ENCODE results near the gene HEG1. TPM values are rescaled to one million over a fixed set of nuclear protein-coding genes. Genes with fewer than 3 reads are reported as not detected.
"Not testable (repeated sequence)": the region's sequence is repeated elsewhere in the genome, so short reads cannot be mapped to it uniquely, and the experiment has no call there.

Gene HEG1
- total RNA-seq, 1 donor from 2014 or later = 22.0 TPM

- DNase-seq = no peak
These were observed 69.3 kb downstream of the HEG1 start for GRCh38 chr3:124986192-124987143.

DNA sequence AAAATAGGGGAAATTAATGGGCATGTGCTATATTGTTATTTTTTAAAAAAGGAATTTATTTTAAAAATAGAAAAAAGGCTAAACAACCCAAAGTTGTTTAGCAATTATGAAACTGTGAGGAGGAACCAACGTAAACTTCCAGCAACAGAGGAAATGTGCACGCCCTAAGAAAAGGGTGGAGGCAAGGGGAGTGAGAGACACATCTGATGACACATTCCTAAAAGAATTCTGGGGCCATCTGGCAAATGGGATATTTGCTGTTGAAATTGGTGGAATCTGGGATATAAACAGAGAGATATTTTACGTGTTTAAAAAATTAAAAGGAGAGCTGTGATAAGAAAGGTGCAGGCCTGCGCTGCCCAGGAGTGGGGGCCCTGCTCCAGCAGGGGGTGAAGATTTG, 70.4 kb downstream of the HEG1 start:
- peak; percentile 14 for DNase-seq

GRCh38 chr3:124984754-124985153, 71.0 kb downstream of the HEG1 start:
- DNase-seq = no peak

GRCh38 chr3:124982855-124983254, 72.9 kb downstream of the HEG1 start:
- no peak for DNase-seq

DNA sequence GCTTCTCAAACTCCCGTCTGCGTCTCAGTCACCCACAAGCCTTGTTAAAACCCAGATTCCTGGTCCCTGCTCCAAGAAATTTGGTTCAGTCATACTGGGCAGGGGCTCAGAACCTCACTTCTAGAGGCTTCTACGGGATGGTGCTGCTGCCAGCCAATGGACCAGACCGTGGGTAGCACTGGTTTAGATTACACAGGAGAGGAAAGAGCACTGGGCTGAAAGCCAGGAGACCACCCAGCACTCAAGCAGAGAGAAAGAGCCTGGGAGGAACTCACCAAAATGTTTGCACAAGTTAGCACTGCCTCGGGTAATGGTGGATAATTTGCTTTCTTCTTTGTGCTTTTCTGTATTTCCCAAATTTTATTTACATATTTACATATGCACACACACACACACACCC, 74.3 kb downstream of the HEG1 start:
- peak; percentile 26 for DNase-seq

DNA sequence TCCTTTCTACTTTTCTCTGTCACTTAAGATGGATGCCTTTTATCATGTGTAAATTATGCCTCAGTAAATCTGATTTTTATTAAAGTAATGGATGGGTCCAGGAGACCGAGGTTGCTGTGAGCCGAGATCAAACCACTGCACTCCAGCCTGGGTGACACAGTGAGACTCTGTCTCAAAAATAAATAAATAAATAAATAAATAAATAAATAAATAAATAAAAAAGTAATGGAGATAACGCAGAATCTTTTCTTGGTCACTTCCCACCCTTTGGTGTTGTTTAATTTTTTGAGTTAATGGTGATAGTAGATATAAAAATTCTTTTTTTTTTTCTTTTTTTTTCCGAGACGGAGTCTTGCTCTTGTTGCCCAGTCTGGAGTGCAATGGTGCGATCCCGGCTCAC, 77.2 kb downstream of the HEG1 start:
- no peak for DNase-seq

- DNase-seq = no peak
These were observed 79.4 kb downstream of the HEG1 start for GRCh38 chr3:124976383-124976782.

GRCh38 chr3:124974691-124975090, 81.1 kb downstream of the HEG1 start:
- no peak for DNase-seq

- DNase-seq = no peak
These were observed 82.5 kb downstream of the HEG1 start for GRCh38 chr3:124973290-124973689.

DNA sequence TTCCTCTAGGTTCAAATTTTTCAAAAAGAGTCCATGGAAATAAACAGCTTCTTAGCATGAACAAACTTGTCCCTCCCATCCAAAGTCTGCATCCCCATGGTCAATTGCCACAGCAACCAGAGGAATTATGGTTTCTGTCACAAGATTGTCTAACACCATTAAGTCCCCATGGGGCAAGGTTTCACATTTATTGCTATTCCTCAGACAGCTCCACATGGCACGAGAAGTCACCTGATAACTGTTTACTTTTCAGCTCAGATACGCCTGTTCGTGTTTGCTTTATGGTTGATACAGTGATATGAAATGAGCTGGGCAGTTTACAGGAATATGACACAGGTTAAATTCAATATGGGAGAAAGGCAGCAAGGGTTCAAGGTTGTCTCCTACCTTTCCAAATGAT, 83.3 kb downstream of the HEG1 start:
- no peak for DNase-seq

DNA sequence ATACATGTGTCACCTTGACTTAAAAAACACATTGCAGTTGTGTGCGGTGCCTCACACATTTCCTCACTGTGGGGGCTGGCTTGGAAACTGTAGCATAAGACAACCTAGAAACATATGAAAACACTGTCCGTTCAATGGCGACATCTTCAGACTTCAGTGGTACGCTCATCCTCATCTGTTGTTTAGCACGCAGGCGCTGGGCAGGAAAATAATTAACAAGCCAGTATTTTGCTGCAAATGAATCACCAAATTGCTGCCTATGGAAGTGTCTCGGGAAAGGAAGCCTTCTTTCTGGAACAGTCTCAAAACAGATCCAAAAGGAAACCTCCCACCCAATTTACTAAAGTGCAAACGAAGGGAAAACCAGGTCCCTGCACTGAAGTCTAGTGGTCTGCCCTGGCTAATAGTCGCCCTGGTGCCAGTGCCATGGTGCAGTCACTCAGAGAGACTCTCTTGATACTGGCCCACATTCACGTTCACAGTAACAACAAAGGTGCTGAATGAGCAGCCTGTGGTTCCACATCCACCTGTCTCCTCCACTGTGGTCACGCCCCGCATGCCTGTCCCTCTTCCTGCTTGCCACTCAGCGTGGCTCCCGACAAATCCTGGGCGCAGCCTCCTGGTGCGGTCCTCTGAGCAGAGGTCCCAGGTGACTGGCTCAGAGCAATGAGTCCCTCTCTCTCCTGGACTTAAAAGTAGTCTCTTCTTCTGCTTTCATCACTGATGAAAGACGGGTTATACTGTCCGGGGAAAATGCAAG, 85.7 kb downstream of the HEG1 start:
- DNase-seq = no peak

GRCh38 chr3:124969190-124969589, 86.6 kb downstream of the HEG1 start:
- no peak for DNase-seq

DNA sequence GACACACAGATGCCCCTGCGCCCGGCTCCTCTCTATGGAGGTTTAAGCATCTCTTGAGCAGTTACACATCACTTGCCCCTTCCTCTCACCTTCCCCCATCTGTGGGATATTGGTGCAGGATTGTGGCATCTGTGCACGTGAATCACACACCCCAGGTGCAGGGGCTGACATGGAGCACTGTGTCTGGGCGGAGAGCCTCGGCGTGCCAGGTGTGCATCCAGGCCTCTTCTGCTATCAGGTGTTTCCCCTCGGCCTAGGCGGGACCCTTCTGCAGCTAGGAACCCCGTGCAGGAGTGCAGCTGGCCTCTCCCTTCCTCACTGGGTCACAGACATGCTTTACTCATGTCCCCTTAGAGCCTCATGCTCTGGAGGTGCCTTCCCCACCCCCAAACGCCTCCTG, 87.8 kb downstream of the HEG1 start:
- DNase-seq = no peak

GRCh38 chr3:124966521-124967445, 89.0 kb downstream of the HEG1 start:
- DNase-seq = peak; percentile 24

DNA sequence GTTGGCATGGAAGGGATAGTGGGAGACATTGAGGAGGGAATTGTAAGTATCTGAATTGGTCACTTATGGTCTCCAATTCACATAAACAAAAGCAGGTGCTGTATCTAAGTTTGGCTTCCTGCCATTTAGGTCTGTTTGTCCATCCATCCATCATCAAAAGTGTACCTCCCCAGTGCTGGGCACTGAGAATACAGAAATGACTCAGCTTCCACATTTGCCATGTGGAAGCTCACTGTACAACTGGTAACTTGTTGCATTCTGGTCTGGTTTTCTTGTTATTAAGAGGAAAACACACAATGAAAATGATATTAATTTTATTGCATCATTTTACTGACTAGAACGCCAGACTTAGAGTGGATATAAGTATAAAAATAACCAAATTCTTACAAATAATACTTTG, 90.4 kb downstream of the HEG1 start:
- DNase-seq = no peak

GRCh38 chr3:124964387-124964786, 91.4 kb downstream of the HEG1 start:
- no peak for DNase-seq

DNA sequence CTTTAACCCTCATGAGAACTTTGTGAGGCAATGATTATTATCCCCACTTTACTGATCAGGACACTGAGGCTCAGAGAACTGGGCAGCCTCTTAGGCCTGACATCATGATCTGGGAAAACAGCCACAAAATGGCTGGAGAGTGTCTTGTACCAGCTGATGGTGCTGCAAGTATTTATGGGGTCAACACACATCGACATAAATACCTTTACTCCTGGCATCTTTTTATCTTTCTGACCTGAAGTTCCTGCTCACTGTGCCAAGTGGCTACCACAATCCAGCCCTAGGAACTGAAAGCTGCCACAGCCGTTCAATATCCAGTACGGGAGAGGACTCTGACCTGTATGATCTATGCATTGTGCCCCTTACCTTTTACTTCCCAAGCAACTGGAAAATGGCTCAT, 92.0 kb downstream of the HEG1 start:
- no peak for DNase-seq

DNA sequence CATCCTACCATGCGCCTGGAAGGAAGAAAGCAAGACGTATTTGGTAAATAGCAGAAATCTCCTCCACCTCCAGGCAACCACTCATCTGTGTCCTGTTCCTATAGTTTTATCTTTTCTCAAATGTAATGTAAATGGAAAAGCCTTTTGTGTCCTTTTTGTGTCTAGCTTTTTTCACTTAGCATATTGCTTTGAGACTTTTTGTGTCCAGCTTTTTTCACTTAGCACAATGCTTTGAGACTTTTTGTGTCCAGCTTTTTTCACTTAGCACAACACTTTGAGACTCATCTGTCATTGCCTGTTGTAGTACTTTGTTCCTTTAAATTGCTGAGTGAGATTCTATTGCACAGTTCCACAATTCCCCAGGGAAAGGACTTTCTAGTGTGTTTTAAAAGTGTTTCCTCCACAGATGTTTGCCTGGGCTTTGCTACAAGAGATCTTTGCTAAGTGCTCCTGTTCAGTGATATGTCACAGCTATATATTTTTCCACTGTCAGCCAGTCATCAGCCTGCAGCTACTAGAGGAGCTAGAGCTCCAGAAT, 93.3 kb downstream of the HEG1 start:
- peak; percentile 62 for DNase-seq

DNA sequence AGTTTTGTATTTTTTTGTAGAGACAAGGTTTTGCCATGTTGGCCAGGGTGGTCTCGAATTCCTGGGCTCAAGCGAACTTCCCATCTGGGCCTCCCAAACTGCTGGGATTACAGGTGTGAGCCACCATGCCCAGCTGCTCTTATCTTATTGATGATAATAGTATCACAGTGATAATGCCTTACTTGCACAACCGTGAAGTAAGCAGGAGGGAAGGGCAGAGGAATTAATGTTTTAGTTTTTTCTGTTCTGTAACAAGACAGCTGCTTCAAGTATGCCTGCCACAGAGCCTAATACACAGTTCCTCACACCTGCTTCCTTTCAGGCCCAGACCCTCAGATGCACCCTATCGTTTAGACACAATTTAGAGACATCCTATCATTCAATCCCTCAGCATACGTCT, 95.1 kb downstream of the HEG1 start:
- no peak for DNase-seq

DNA sequence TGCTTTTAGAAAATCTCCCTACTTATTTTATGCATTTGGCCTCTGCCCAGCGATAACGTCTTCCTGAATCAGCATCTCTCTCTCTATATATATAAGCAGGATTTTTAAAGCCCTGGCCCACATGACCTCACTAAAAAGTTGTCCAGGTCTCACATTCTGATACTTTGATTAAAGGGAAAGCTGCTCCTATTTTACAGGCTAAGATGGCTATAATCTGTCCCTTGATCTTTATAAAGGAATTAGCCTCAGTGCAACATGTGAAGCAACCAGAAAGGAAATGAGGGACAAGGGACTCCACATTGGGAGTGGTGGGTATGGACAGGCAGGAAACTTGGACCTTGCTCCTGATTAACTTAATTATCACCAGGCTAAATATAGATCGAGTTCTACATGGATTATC, 95.7 kb downstream of the HEG1 start:
- DNase-seq = no peak

GRCh38 chr3:124957951-124958350, 97.8 kb downstream of the HEG1 start:
- DNase-seq = not testable (repeated sequence)

- no peak for DNase-seq
These were observed 103.4 kb downstream of the HEG1 start for GRCh38 chr3:124952282-124952855.
